Activated naive CD4-positive, alpha-beta T cell treated with Interleukin-2 at 50 U/mL for 16 hours (primary cell): ENCODE data around the gene FAM120B.
"Not testable (repeated sequence)": the region's sequence is repeated elsewhere in the genome, so short reads cannot be mapped to it uniquely, and the experiment has no call there.

ENCODE experiments used
- DNase-seq: peaks from one replicate; pipeline ENCODE4 v3.0.0-alpha.2; 2020

FAM120B gene

GRCh38 chr6:170305805-170306323, 694 bp upstream of the FAM120B start:
- no peak for DNase-seq

- DNase-seq, result no peak
These were observed 555 bp downstream of the FAM120B start for GRCh38 chr6:170307080-170307545.

GRCh38 chr6:170308761-170309160, 2.2 kb downstream of the FAM120B start:
- no peak for DNase-seq

- no peak for DNase-seq
These were observed 5.1 kb downstream of the FAM120B start for GRCh38 chr6:170311696-170312095.

- no peak for DNase-seq
These were observed 6.3 kb downstream of the FAM120B start for GRCh38 chr6:170312876-170313275.

GRCh38 chr6:170313716-170314295, 7.2 kb downstream of the FAM120B start:
- no peak for DNase-seq

- no peak for DNase-seq
These were observed 8.4 kb downstream of the FAM120B start for GRCh38 chr6:170314983-170315382.

GRCh38 chr6:170316071-170316470, 9.5 kb downstream of the FAM120B start:
- DNase-seq, result no peak

GRCh38 chr6:170317076-170317475, 10.5 kb downstream of the FAM120B start:
- DNase-seq, result no peak

- no peak for DNase-seq
These were observed 11.2 kb downstream of the FAM120B start for GRCh38 chr6:170317718-170318117.

- DNase-seq, result no peak
These were observed 22.8 kb downstream of the FAM120B start for GRCh38 chr6:170329321-170329720.

- DNase-seq, result not testable (repeated sequence)
These were observed 28.6 kb downstream of the FAM120B start for GRCh38 chr6:170335199-170335598.

- no peak for DNase-seq
These were observed 38.3 kb downstream of the FAM120B start for GRCh38 chr6:170344631-170345576.

GRCh38 chr6:170345662-170346061, 39.1 kb downstream of the FAM120B start:
- no peak for DNase-seq

GRCh38 chr6:170346649-170347048, 40.1 kb downstream of the FAM120B start:
- no peak for DNase-seq

GRCh38 chr6:170347091-170347490, 40.5 kb downstream of the FAM120B start:
- no peak for DNase-seq

GRCh38 chr6:170347975-170348374, 41.4 kb downstream of the FAM120B start:
- DNase-seq, result no peak

- DNase-seq, result not testable (repeated sequence)
These were observed 44.9 kb downstream of the FAM120B start for GRCh38 chr6:170351456-170351855.

- DNase-seq, result not testable (repeated sequence)
These were observed 48.6 kb downstream of the FAM120B start for GRCh38 chr6:170355190-170355589.

- no peak for DNase-seq
These were observed 49.1 kb downstream of the FAM120B start for GRCh38 chr6:170355661-170356060.

GRCh38 chr6:170357812-170358211, 51.3 kb downstream of the FAM120B start:
- no peak for DNase-seq

GRCh38 chr6:170358496-170358895, 51.9 kb downstream of the FAM120B start:
- no peak for DNase-seq

- DNase-seq, result no peak
These were observed 53.9 kb downstream of the FAM120B start for GRCh38 chr6:170360476-170360875.

GRCh38 chr6:170361335-170361734, 54.8 kb downstream of the FAM120B start:
- no peak for DNase-seq
